GM12878 (cell line): ENCODE data around the gene COL9A3. TPM values are rescaled to one million over a fixed set of nuclear protein-coding genes. Genes with fewer than 3 reads are reported as not detected.

Source experiments
- ATAC-seq: fragments of 200-7000 bp; cut with Tn5 transposase; 3 replicates; pipeline ENCODE4 v1.9.1; 2020; ENCODE audit warnings: mild to moderate bottlenecking, moderate library complexity
- BruUV-seq: library from RNA; stranded (reverse); fragments of 400-500 nt; replicated peaks from 2 replicates; lab custom pipeline; 2021; lab: Mats Ljungman, UMichigan
- CTCF ChIA-PET: fragments of 300-600 bp; sonication (Branson Sonifier 250); formaldehyde crosslinking; extraction: SDS; loops from one replicate; lab custom pipeline; 2021; ENCODE audit warnings: inconsistent platforms; lab: Yijun Ruan, JAX
- POLR2A ChIA-PET: fragments of 350-600 bp; formaldehyde crosslinking; extraction: SDS; loops from one replicate; lab custom pipeline; 2021; ENCODE audit warnings: inconsistent platforms; lab: Charles Lee
- RAD21 ChIA-PET: fragments of 300-600 bp; sonication (Branson Sonifier 250); formaldehyde crosslinking; loops from one replicate; lab custom pipeline; 2023; ENCODE audit warnings: antibody characterized with exemption; ENCODE audit not compliant: unreplicated experiment; lab: Charles Lee
- SMC1A ChIA-PET: fragments of 300-600 bp; sonication (Branson Sonifier 250); formaldehyde crosslinking; loops from one replicate; lab custom pipeline; 2023; ENCODE audit not compliant: unreplicated experiment, uncharacterized antibody; lab: Charles Lee
- DNase-seq: peaks from one replicate; pipeline ENCODE4 v3.0.0-alpha.2; 2011; ENCODE audit warnings: low read depth, low spot score
- FAIRE-seq: peaks from 3 replicates; lab custom pipeline; 2011; peaks lifted over from hg19 to GRCh38; lab: Jason Lieb, UNC
- H2AFZ ChIP-seq: 2 replicates; pipeline ENCODE4 v1.6.0; 2011; ENCODE audit warnings: low read depth, low read length, control low read depth; ENCODE audit not compliant: control insufficient read depth
- H3K27ac ChIP-seq: 2 replicates; pipeline ENCODE4 v1.5.1; 2011; ENCODE audit warnings: control low read depth; ENCODE audit not compliant: control insufficient read depth, insufficient read depth
- H3K27me3 ChIP-seq, 2 experiments: replicated peaks in 1 of 2; 2 replicates each; pipeline versions ENCODE4 v1.6.0 to v1.6.1; 2011; ENCODE audit warnings: low read length in 1 of 2; ENCODE audit not compliant: control insufficient read depth in 2 of 2, insufficient read depth in 2 of 2
- H3K36me3 ChIP-seq, 2 experiments: 2 replicates each; pipeline ENCODE4 v1.5.1; 2011; ENCODE audit warnings: low read length in 1 of 2; ENCODE audit not compliant: control insufficient read depth in 2 of 2, insufficient read depth in 2 of 2
- H3K4me1 ChIP-seq: 2 replicates; pipeline ENCODE4 v1.6.1; 2011; ENCODE audit warnings: mild to moderate bottlenecking, low read length, moderate library complexity, mixed read lengths; ENCODE audit not compliant: control insufficient read depth, insufficient read depth
- H3K4me2 ChIP-seq: 2 replicates; pipeline ENCODE4 v1.6.0; 2011; ENCODE audit warnings: control low read depth; ENCODE audit not compliant: control insufficient read depth, insufficient read depth
- H3K4me3 ChIP-seq: fragments of 200-600 bp; sonication (generic); 2 replicates; pipeline ENCODE4 v1.5.1; 2016
- H3K79me2 ChIP-seq: 2 replicates; pipeline ENCODE4 v1.6.0; 2011; ENCODE audit warnings: low read length; ENCODE audit not compliant: control insufficient read depth, insufficient read depth
- H3K9ac ChIP-seq: 2 replicates; pipeline ENCODE4 v1.8.0; 2011; ENCODE audit warnings: low read length, control low read depth, mixed read lengths; ENCODE audit not compliant: control insufficient read depth, insufficient read depth
- H3K9me3 ChIP-seq: replicated peaks from 3 replicates; pipeline ENCODE4 v1.5.1; 2011; ENCODE audit warnings: mild to moderate bottlenecking, low read length; ENCODE audit not compliant: control insufficient read depth, insufficient read depth
- H4K20me1 ChIP-seq: 2 replicates; pipeline ENCODE4 v1.6.0; 2011; ENCODE audit not compliant: control insufficient read depth, insufficient read depth
- NR2C1 ChIP-seq: fragments of 450-650 bp; IDR thresholded peaks from 2 replicates; pipeline ENCODE4 v1.6.1; 2017; ENCODE audit warnings: antibody characterized with exemption, mild to moderate bottlenecking, moderate library complexity
- POLR2A ChIP-seq: IDR thresholded peaks from 2 replicates; pipeline ENCODE4 v1.6.1; 2011; ENCODE audit warnings: low read depth, mild to moderate bottlenecking, low read length
- SUZ12 ChIP-seq: fragments of 200-600 bp; sonication (generic); IDR thresholded peaks from one replicate; pipeline ENCODE4 v1.6.1; 2018; ENCODE audit warnings: antibody characterized with exemption, mild to moderate bottlenecking; ENCODE audit not compliant: unreplicated experiment
- WGBS: methylation state at CpG from one replicate; pipeline ENCODE4 v1.1.6; 2016; ENCODE audit warnings: low lambda C conversion rate; ENCODE audit not compliant: insufficient replicate concordance, insufficient coverage; ENCODE audit errors: missing lambda C conversion rate; 5-methylcytosine and 5-hydroxymethylcytosine counted together
- in situ Hi-C: fragments of 300-500 bp; cut with MboI; formaldehyde crosslinking; loops from 9 replicates; pipeline ENCODE4 v1.14.3; 2018; ENCODE audit warnings: mixed read lengths
- intact Hi-C: fragments of 100-400 bp; cut with micrococcal nuclease; formaldehyde crosslinking; loops from one replicate; pipeline ENCODE4 v1.14.2; 2022; ENCODE audit not compliant: unreplicated experiment
- polyA plus RNA-seq, 11 experiments: library from polyadenylated mRNA; depleted of rRNA in 4 of 11; unstranded in 6 of 11; stranded (reverse) in 5 of 11; fragments of >200 nt; fragmentation: Nextera tagmentation in 4 of 11; fragmentation: Illumina TruSeq in 1 of 11; extraction: Ambion mirVana in 4 of 11; extraction: Trizol in 1 of 11; gene quantifications; 1 replicate in 1 of 11; 2 replicates in 10 of 11; pipeline versions ENCODE4 v1.2.1 to v1.2.3, GENCODE V29; 2011 to 2016; ENCODE audit warnings: inconsistent platforms in 2 of 11, missing spikeins in 2 of 11, low read depth in 1 of 11
- total RNA-seq, 4 experiments: library from RNA; depleted of rRNA in 3 of 4; stranded (reverse); fragments of >200 nt in 3 of 4; fragmentation: Illumina TruSeq in 1 of 4; extraction: Trizol in 1 of 4; gene quantifications; 2 replicates each; pipeline versions ENCODE4 v1.2.1 to v1.2.3, GENCODE V29; 2013 to 2021
- TF ChIP-seq, protein P1 (sequence below): fragments of 150-350 bp; IDR thresholded peaks from 2 replicates; pipeline ENCODE4 v1.6.1; 2016; ENCODE audit warnings: low read depth, low read length

Gene COL9A3
- total and polyA plus RNA-seq, 10 of the 15 experiments (the other 5 are each of a cell fraction or from before 2014, with no cell fraction given), result 0.09 to 1.7 (median 0.63) TPM; not detected in 1

DNA sequence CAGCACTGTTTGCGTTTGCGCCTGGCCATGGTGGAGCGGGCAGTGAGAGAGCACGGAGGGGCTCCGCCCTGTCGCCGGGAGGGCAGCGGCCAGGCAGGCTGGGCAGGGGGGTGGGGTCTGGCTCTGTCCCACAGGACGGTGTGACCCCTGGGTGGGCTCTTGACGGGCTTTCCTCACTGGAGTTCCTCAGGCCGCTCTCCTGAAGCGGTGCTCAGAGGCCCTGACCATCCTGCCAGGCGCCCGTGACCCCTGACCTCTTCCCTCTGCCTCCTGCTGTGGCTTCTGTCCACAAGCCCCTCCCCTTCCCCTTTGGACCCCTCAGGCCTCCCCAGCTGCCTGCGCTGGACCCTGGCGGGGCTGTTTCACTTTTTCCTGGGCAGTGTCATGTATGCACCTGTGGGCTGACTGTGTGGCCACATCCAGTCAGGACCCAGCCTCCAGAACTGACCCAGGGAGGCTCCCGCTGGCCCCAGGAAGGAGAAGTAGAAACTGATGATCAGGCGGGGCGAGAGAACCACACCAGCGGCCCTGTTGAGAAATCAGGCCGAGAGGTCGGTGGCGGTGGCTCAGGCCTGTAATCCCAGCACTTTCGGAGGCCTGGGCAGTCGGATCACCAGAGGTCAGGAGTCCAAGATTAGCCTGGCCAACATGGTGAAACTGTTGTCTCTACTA is 11.0 kb upstream of the COL9A3 start (continued):
- TF ChIP-seq, protein P1, sequence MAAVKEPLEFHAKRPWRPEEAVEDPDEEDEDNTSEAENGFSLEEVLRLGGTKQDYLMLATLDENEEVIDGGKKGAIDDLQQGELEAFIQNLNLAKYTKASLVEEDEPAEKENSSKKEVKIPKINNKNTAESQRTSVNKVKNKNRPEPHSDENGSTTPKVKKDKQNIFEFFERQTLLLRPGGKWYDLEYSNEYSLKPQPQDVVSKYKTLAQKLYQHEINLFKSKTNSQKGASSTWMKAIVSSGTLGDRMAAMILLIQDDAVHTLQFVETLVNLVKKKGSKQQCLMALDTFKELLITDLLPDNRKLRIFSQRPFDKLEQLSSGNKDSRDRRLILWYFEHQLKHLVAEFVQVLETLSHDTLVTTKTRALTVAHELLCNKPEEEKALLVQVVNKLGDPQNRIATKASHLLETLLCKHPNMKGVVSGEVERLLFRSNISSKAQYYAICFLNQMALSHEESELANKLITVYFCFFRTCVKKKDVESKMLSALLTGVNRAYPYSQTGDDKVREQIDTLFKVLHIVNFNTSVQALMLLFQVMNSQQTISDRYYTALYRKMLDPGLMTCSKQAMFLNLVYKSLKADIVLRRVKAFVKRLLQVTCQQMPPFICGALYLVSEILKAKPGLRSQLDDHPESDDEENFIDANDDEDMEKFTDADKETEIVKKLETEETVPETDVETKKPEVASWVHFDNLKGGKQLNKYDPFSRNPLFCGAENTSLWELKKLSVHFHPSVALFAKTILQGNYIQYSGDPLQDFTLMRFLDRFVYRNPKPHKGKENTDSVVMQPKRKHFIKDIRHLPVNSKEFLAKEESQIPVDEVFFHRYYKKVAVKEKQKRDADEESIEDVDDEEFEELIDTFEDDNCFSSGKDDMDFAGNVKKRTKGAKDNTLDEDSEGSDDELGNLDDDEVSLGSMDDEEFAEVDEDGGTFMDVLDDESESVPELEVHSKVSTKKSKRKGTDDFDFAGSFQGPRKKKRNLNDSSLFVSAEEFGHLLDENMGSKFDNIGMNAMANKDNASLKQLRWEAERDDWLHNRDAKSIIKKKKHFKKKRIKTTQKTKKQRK, result no peak
- peak; percentile 79 for TF ChIP-seq NR2C1
- TF ChIP-seq, all 136 proteins: peak for 4

DNA sequence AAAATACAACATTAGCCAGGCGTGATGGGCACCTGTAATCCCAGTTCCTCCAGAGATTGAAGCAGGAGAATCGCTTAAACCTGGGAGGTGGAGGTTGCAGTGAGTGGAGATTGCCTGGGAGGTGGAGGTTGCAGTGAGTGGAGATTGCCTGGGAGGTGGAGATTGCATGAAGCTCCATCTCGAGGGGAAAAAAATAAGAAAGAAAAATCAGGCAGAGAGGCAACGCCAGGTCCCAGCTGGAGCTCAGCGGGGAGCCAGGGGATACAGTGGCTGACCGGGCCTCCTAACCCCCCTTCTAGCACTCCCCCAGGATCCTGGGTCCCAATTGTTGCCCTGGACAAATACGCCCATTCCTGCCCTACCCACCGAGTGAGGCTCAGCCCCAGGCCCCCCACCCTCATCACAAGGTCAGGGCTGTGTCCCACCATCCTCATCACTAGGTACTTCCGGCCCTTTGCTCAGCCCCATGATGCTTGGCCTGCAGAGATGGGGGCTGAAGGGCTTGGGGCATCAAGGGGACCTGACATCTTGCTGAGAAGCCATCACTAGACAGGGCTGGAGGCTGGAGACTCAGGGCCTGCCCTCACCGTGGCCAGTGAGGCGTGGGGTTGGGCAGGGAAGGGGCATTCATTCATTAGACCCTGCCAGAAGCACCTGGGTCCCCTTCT is 10.3 kb upstream of the COL9A3 start:
- Histone ChIP-seq H3K9ac (peak overlapping the region; percentile 86), H3K79me2 (peaks cover 25% of the 10 kb centered on the region), H3K36me3 (peaks cover 12 to 22% of the 10 kb centered on the region in 2 experiments; a peak in 3 of 4 replicates), H3K27ac (peak overlapping the region; percentile 66; the same call in 1 of the 2 replicates), H4K20me1 (no peaks in the 10 kb centered on the region), H2AFZ (no peak overlapping the region), H3K9me3 (no peaks in the 10 kb centered on the region), H3K4me1 (peaks cover 18% of the 10 kb centered on the region), H3K4me2 (peak overlapping the region; percentile 92), H3K27me3 (no peaks in the 10 kb centered on the region), H3K4me3 (peak overlapping the region; percentile 96)
- ChIA-PET RAD21 (interaction anchor here (1.5 to 1.6 kb wide), 2 partner anchors 10 to 12 kb away, joined by 4 to 5 read pairs; partner anchors contain the start of gene MRGBP), POLR2A (no interaction called here), SMC1A (interaction anchor here (0.6 kb wide), 1 partner anchor 10 kb away, joined by 4 read pairs; the partner anchor contains the start of gene MRGBP), CTCF (interaction anchor here (0.7 to 4.4 kb wide), 4 partner anchors 11 to 572 kb away, joined by 3 to 43 read pairs (median 3); partner anchors contain the start of gene MRGBP)
- FAIRE-seq (no peak), DNase-seq (no peak), ATAC-seq (no peak)
- intact Hi-C loops (loop anchor here (5.0 kb wide), 2 partner anchors 154 to 304 kb away; no protein-coding TSS in a partner anchor), in situ Hi-C loops (no loop called here)
- no peak for TF ChIP-seq SUZ12
- peak; percentile 64; the same call in 1 of the 2 replicates for TF ChIP-seq POLR2A
- 54% methylated on average over 11 of the region's 11 CpGs for WGBS
- TSS peak; percentile 61 for BruUV-seq
